ENCODE results near the gene MRGPRE. TPM values are rescaled to one million over a fixed set of nuclear protein-coding genes. Genes with fewer than 3 reads are reported as not detected.

The MRGPRE gene
- total RNA-seq, 3 donors from 2014 or later = not detected

DNA sequence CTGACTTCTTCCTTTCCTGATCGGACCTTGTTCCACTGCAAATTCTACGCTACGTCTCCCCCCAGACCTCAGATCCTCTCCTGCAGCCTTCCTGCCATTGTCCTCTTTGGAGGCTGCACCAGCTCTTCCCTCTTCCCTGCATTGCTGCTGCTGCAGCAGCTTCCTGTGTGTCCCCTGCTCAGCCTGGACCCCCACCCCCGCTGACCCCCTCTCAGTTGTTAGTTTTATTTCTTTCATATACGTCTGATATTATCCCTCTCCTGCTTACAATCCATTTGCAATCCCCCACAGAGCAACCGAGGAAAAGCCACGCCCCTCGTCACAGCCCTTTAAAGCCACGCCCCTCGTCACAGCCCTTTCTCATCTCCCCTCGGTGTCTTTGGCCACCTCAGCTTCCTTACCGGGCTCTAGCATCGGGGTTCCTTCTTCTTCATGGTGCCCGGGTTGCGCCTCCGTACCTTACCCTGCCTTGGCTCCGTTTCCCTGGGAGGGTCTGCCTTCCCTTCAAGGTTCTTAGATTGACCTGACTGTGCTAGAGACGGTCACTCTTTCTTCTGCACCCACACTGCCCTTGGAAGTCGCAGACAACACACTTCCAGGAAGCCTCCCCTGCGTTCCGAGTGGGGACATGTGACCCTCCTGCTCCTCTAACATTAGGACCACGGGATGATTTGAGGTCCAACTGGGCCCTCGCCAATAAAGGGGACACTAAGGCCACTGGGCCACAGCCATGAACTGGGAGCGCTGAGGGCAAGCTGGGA lies 18.4 kb downstream of the MRGPRE start:
- TF ChIP-seq POLR2AphosphoS5 (IDR thresholded peaks at IDR 0.05) = no peak
- TF ChIP-seq POLR2A (IDR thresholded peaks at IDR 0.05) = no peak
- TF ChIP-seq, protein P1, sequence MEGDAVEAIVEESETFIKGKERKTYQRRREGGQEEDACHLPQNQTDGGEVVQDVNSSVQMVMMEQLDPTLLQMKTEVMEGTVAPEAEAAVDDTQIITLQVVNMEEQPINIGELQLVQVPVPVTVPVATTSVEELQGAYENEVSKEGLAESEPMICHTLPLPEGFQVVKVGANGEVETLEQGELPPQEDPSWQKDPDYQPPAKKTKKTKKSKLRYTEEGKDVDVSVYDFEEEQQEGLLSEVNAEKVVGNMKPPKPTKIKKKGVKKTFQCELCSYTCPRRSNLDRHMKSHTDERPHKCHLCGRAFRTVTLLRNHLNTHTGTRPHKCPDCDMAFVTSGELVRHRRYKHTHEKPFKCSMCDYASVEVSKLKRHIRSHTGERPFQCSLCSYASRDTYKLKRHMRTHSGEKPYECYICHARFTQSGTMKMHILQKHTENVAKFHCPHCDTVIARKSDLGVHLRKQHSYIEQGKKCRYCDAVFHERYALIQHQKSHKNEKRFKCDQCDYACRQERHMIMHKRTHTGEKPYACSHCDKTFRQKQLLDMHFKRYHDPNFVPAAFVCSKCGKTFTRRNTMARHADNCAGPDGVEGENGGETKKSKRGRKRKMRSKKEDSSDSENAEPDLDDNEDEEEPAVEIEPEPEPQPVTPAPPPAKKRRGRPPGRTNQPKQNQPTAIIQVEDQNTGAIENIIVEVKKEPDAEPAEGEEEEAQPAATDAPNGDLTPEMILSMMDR (IDR thresholded peaks at IDR 0.05) = no peak
- no peak overlapping the region for H3K4me3 ChIP-seq
- intact Hi-C loops (cut with DNase I; ENCODE audit: low total_unique reads) = loop anchor here (10.0 kb wide), 1 partner anchor 109 kb away; no protein-coding TSS in a partner anchor
- H3K4me1 ChIP-seq = peaks cover 0 to 3% of the 10 kb centered on the region in 2 donors
- no peak for DNase-seq (ENCODE audit: low spot score in 2 of 2)
- H3K36me3 ChIP-seq = no peaks in the 10 kb centered on the region
- no peak overlapping the region for H3K27ac ChIP-seq
- H3K27me3 ChIP-seq = peaks cover 0 to 6% of the 10 kb centered on the region in 2 donors
- H3K9me3 ChIP-seq = peaks cover 9 to 16% of the 10 kb centered on the region in 2 donors

DNA sequence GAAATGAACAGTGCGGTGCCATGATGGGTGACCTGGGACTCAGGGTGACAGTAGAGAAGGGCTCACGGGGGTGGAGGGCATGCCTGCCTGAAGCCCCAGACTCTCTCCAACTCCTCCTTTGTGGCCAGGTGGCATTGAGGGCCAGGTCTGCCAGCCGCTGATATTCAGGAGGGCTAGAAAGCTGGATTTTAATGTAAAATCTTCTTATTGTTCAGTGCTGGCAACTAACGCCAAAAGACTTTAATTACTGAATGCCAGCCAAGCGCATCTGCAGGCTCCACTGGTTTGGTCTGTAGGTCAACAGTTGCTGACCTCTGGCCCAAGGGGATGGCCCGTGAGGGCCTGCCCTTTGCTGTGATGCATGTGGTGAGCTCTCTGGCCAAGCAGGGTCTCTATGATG lies 23.9 kb downstream of the MRGPRE start:
- no peaks in the 10 kb centered on the region for H3K36me3 ChIP-seq
- no peak overlapping the region for H3K4me3 ChIP-seq
- H3K4me1 ChIP-seq = no peaks in the 10 kb centered on the region
- H3K9me3 ChIP-seq = peaks cover 9 to 16% of the 10 kb centered on the region in 2 donors
- TF ChIP-seq, protein P1 (IDR thresholded peaks at IDR 0.05) = no peak
- TF ChIP-seq POLR2A (IDR thresholded peaks at IDR 0.05) (no peak), POLR2AphosphoS5 (IDR thresholded peaks at IDR 0.05) (no peak)
- intact Hi-C loops (cut with DNase I; ENCODE audit: low total_unique reads) = no loop called here
- DNase-seq (ENCODE audit: low spot score in 2 of 2) = no peak
- H3K27me3 ChIP-seq = peaks cover 0 to 4% of the 10 kb centered on the region in 2 donors
- H3K27ac ChIP-seq = no peak overlapping the region

DNA sequence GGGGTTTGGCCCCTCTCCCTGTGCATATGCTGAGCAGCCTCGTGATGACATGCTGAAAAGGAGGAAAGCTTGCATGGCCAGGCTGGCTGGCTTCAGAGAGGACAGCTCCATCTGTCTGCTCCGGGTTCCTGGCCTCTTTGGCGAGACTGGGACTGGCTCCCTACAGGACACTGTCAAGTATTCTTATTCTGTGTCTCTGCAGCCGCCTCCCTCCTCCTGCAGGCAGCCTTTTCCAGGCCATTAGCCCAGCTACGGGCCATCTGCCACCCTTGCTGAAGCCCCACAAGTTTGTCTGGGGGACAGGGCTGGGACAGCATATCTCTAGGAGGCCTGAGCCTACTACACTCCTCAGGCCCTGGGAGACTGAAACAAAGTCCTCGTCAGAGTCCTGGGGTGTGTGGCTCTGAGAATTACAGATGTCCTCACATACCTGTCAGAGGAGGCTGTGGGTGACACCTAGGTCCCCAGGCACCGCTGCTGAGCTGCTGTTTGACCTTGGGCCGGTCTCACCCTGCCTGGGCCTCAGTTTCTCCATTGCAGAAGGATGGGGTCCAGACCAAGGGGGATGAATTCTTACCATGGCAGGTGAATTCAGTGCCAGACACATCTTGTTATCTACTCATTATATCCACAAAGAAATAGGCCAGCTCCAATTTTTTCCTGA lies 24.6 kb downstream of the MRGPRE start:
- peaks cover 9 to 16% of the 10 kb centered on the region in 2 donors for H3K9me3 ChIP-seq
- intact Hi-C loops (cut with DNase I; ENCODE audit: low total_unique reads) = no loop called here
- H3K4me1 ChIP-seq = no peaks in the 10 kb centered on the region
- H3K27me3 ChIP-seq = peaks cover 0 to 10% of the 10 kb centered on the region in 2 donors
- TF ChIP-seq POLR2A (IDR thresholded peaks at IDR 0.05) (no peak), POLR2AphosphoS5 (IDR thresholded peaks at IDR 0.05) (no peak)
- TF ChIP-seq, protein P1 (IDR thresholded peaks at IDR 0.05) = no peak
- H3K27ac ChIP-seq = no peak overlapping the region
- DNase-seq (ENCODE audit: low spot score in 2 of 2) = no peak
- no peak overlapping the region for H3K4me3 ChIP-seq
- H3K36me3 ChIP-seq = no peaks in the 10 kb centered on the region

DNA sequence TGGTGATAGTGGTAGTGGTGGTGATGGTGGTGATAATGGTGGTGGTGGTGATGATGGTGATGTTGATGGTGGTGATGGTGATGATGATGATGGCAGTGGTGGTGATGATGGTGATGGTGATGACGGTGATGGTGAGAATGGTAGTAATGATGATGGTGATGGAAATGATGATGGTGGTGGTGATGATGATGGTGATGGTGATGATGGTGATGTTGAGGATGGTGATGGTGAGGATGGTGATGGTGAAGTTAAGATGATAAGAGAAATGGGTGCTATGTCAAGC lies 25.4 kb downstream of the MRGPRE start:
- Histone ChIP-seq H3K36me3 (no peaks in the 10 kb centered on the region), H3K4me3 (no peak overlapping the region), H3K4me1 (no peaks in the 10 kb centered on the region), H3K27ac (no peak overlapping the region), H3K9me3 (peaks cover 8 to 16% of the 10 kb centered on the region in 2 donors), H3K27me3 (peaks cover 0 to 18% of the 10 kb centered on the region in 2 donors)
- TF ChIP-seq, protein P1 (IDR thresholded peaks at IDR 0.05) = no peak
- TF ChIP-seq POLR2AphosphoS5 (IDR thresholded peaks at IDR 0.05) (no peak), POLR2A (IDR thresholded peaks at IDR 0.05) (no peak)
- intact Hi-C loops (cut with DNase I; ENCODE audit: low total_unique reads) = no loop called here
- DNase-seq (ENCODE audit: low spot score in 2 of 2) = no peak

Measured in breast epithelium (tissue), 4 donors.